Measurements from ENCODE around the gene PELI3. TPM values are rescaled to one million over a fixed set of nuclear protein-coding genes. Genes with fewer than 3 reads are reported as not detected.

Gene PELI3
- total and polyA plus RNA-seq, 2 of the 8 experiments (the other 6 are each of a cell fraction or from before 2014, with no cell fraction given): 5.2 to 7.6 TPM

DNA sequence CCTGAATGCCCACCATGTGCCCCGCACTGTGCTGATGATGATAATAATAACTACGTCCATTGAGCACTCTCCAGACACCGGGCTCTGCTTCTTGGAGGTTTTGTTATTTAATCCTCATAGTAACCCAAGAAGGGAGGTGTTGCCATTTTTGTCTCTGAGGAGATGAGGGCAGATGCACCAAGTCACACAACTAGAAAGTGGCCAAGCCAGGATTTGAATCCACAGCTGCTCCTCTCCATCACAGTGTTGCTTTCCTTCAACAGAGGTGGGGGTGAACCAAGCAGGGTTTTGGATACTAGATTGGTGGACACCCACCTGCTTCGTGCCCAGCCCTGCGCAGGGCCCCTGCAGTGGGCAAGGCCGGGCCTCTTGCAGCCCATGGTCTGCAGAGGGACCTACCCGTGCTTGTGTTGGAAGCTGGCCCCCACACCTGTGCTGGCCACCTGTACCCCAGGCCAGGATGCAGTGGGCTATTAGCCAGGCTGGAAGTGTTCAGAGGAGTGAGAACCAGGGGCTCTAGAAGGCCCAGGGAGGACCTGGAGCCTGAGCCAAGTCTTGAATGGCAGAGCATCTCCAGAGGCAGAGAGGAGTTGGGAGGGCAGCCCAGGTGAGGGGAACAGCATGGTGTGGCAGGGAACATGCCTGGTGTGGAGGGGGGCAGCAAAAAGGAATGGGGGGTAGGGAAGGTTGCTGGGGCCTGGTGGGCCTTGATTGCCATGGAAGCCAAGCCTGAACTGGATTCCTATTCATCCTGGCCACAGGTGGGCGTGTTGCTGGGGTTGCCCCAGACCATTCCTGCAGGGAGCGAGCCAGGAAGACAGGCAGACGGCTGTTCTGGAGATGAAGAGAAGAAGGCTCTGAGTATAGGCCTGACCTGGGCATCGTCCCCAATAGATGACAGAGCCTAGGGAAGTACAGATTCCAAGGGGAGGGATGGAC lies 10.8 kb downstream of the PELI3 start:
- CTCF ChIA-PET (ENCODE audit: partially characterized antibody): interaction anchor here (0.7 to 2.7 kb wide), 17 partner anchors 8 to 176 kb away, joined by 3 to 25 read pairs (median 4); partner anchors contain the start of genes MRPL11, NPAS4 and PELI3
- WGBS, 2 experiments (ENCODE audit: extremely low coverage in 1 of 2, insufficient coverage in 1 of 2, insufficient read length in 1 of 2, insufficient replicate concordance in 2 of 2, low coverage in 1 of 2, low lambda C conversion rate in 2 of 2, missing lambda C conversion rate in 1 of 2): 84% methylated on average over 11 of the region's 11 CpGs; no CpG with 5 or more reads in 1 of the 2 experiments

More for the DNA sequence above, 10.8 kb downstream of the PELI3 start:
- H3K9ac ChIP-seq (replicated peaks in 1 of 4; ENCODE audit: extremely low read depth in 1 of 4, low read depth in 3 of 4, low read length in 3 of 4): no peak overlapping the region
- no peaks in the 10 kb centered on the region for H3K79me1 ChIP-seq (ENCODE audit: low read depth, low read length)
- no peak overlapping the region for H2BK120ac ChIP-seq (replicated peaks; ENCODE audit: low read depth, low read length)
- FAIRE-seq: no peak
- no peak overlapping the region for H4K91ac ChIP-seq (replicated peaks; ENCODE audit: insufficient read length, low read length)
- no peak overlapping the region for H2AFZ ChIP-seq (ENCODE audit: low read length)
- H3K79me2 ChIP-seq (ENCODE audit: control insufficient read depth in 1 of 2, insufficient read depth in 2 of 2, low read length in 2 of 2): no peaks in the 10 kb centered on the region
- H3K4ac ChIP-seq (replicated peaks; ENCODE audit: insufficient read length, low read depth, low read length): no peak overlapping the region
- H4K8ac ChIP-seq (ENCODE audit: extremely low read depth, insufficient read depth, low read length): no peak overlapping the region; the same call in 1 of the 2 replicates
- H4K20me1 ChIP-seq (replicated peaks in 1 of 2; ENCODE audit: control insufficient read depth in 1 of 2, insufficient read depth in 2 of 2, low read length in 2 of 2): peaks cover 2% of the 10 kb centered on the region in 2 experiments
- H4K5ac ChIP-seq (ENCODE audit: insufficient read length, low read depth, low read length): no peak overlapping the region
- no peak overlapping the region for H3K4me3 ChIP-seq (ENCODE audit: extremely low read depth in 1 of 4, insufficient read depth in 2 of 4, low read depth in 3 of 4, low read length in 4 of 4)
- peaks cover 0 to 6% (median under 1%) of the 10 kb centered on the region in 4 experiments; a peak in 3 of 7 replicates for H3K4me1 ChIP-seq (replicated peaks in 1 of 4; ENCODE audit: control insufficient read depth in 3 of 4, insufficient read depth in 4 of 4, low read length in 3 of 4)
- POLR2A ChIA-PET (ENCODE audit: partially characterized antibody): interaction anchor here (1.3 to 6.1 kb wide), 4 partner anchors 9 to 200 kb away, joined by 3 to 85 read pairs (median 26); partner anchors contain the start of genes NPAS4, PELI3 and RBM4B
- H2BK15ac ChIP-seq (ENCODE audit: low read length): no peak overlapping the region
- no peaks in the 10 kb centered on the region for H3K9me3 ChIP-seq (ENCODE audit: insufficient read depth in 2 of 2, low read depth in 1 of 2, low read length in 1 of 2)
- no peak overlapping the region for H2BK12ac ChIP-seq (ENCODE audit: low read depth, low read length)
- no peak overlapping the region for H2BK20ac ChIP-seq (ENCODE audit: low read length)
- H2BK5ac ChIP-seq (ENCODE audit: low read depth, low read length): no peak overlapping the region
- H3K27ac ChIP-seq (ENCODE audit: low read depth, low read length): no peak overlapping the region
- no peak overlapping the region for H3K4me2 ChIP-seq (ENCODE audit: insufficient read depth in 1 of 2, low read depth in 2 of 2, low read length in 2 of 2)
- no peaks in the 10 kb centered on the region for H3K27me3 ChIP-seq (replicated peaks in 1 of 4; ENCODE audit: control insufficient read depth in 3 of 4, extremely low read depth in 1 of 4, insufficient read depth in 3 of 4, low read length in 3 of 4)
- no peak overlapping the region for H3K56ac ChIP-seq (replicated peaks; ENCODE audit: insufficient read length, low read depth, low read length)
- H3K14ac ChIP-seq (ENCODE audit: insufficient read length): no peak overlapping the region
- H2AK5ac ChIP-seq (ENCODE audit: low read depth, low read length): no peak overlapping the region
- H3K23ac ChIP-seq (ENCODE audit: insufficient read length): no peak overlapping the region
- H3K36me3 ChIP-seq (ENCODE audit: control insufficient read depth in 2 of 4, insufficient read depth in 4 of 4, low read length in 3 of 4): peaks cover 0 to under 1% (median 0%) of the 10 kb centered on the region in 4 experiments; a peak in 2 of 8 replicates
- TF ChIP-seq, protein P1, sequence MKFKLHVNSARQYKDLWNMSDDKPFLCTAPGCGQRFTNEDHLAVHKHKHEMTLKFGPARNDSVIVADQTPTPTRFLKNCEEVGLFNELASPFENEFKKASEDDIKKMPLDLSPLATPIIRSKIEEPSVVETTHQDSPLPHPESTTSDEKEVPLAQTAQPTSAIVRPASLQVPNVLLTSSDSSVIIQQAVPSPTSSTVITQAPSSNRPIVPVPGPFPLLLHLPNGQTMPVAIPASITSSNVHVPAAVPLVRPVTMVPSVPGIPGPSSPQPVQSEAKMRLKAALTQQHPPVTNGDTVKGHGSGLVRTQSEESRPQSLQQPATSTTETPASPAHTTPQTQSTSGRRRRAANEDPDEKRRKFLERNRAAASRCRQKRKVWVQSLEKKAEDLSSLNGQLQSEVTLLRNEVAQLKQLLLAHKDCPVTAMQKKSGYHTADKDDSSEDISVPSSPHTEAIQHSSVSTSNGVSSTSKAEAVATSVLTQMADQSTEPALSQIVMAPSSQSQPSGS (IDR thresholded peaks at IDR 0.05; ENCODE audit: low read length): no peak
- TF ChIP-seq KDM5A (IDR thresholded peaks at IDR 0.05; ENCODE audit: low read length): no peak
- peak in 1 of 2 experiments; percentile 49 for DNase-seq (ENCODE audit: low read depth in 1 of 2, low spot score in 2 of 2)
- H3K23me2 ChIP-seq (ENCODE audit: low read depth, low read length): peaks cover 5% of the 10 kb centered on the region; the same call in 1 of the 2 replicates
- no peak overlapping the region for H3K18ac ChIP-seq (ENCODE audit: extremely low read depth, low read length)
